GF-D8 (cell line): ENCODE data around the gene ZNF462.

Experiments
- DNase-seq: peaks from one replicate; lab custom pipeline; 2025; lab: John Stamatoyannopoulos, UW

ZNF462 gene

DNA sequence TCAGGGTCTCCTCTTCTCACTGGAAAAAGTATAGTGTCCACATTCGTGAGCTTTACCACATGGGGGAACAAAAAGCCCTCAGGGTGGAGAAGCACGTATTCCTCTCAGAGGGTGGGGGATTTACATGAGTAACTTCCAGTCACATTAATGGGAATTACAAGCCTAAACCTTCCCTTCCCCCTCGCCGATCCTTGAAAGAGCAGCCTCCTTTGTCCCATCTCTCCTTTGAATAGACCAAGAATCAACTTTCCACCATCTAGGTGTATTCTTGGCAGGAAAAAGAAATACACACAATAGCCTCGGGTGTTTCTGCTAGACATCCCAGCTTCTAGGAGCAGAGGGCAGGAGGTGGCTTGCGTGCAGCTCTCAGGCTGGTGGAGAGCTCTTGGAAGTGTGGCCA, 144.4 kb downstream of the ZNF462 start:
- DNase-seq: no peak

DNA sequence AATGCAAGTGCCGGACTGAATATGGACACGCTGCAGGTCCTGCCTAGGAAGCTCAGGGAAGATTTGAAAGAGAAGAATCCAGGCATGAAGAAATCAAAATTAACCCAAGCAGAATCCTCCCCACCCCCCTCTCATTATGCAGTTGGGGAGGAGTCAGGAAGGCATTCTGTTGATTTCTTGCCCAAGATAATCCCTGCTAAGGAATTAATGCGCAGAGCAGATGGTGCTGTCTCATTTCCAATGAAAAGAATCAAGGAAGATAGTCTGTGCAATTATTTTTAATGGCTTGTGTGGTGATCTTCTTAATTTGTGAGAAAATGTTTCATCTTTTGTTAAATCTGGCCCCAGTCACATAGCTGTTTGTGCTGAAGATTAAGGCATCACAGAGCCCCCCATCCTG, 145.0 kb downstream of the ZNF462 start:
- DNase-seq: no peak

DNA sequence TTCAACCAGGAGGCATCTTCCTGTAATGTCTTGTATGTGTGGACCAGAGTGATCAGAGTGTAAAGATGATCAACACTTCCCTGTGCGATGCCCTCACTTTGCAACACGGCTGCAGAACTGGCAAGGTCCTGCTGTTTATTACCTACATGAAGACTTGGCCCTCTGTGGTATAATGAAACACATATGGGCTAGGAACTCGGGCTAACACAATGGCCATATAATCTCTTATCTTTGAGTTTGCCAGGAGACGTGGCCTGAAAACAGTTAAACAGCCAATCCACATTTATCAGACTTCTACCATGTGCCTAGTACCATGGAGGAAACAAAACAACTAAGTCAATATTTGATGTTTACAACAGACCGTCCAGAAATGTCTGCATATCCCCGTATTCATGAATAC, 145.5 kb downstream of the ZNF462 start:
- DNase-seq: no peak

DNA sequence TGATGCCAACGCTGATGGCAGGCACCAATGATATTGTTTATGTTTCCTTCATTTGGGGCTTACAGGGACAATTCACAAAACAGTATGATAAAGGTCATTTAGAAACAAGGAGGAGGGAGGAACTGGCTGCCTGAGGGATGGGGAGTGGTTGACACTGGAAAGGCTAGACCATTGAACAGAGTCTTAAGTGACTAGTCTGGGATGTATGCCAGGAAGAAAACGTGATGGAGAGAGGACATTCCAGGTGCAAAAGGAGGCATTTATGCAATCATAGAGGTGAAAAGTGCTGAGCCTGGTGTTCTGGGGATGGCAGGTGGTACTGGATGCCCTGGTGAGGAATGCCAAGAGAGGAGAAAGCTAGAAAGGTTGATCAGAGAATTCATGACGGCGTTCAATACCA, 153.4 kb downstream of the ZNF462 start:
- no peak for DNase-seq

DNA sequence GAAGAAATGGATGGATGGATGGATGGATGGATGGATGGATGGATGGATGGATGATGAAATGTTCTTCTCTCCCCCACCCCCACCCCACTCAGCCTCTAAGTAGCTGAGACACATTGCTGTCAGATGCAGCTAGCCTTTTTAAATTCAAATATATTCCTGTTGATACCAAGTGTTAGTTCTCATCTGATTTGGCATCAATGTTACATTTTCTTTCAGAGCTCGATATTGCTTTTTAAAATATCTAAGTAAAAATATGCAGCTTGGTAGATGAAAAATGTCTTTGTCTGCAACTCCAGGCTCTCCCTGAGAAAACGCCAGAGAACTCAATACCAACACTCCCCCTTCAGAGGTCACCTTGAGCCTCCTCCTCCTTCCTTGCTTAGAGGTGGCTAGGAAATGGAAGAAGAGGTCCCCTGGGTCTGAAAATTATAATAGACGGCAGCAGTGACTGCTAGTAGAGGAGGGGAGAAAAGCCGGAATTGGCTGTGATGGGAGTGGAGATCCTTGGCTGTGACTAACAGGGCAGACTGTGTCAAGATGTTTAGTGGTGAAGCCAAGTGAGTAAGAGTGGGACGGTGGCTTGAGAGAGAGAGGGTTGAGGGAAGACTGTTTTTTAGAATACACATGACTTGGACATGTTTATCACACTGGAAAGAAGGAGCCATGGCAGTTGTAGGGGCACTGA, 156.0 kb downstream of the ZNF462 start:
- DNase-seq: no peak

DNA sequence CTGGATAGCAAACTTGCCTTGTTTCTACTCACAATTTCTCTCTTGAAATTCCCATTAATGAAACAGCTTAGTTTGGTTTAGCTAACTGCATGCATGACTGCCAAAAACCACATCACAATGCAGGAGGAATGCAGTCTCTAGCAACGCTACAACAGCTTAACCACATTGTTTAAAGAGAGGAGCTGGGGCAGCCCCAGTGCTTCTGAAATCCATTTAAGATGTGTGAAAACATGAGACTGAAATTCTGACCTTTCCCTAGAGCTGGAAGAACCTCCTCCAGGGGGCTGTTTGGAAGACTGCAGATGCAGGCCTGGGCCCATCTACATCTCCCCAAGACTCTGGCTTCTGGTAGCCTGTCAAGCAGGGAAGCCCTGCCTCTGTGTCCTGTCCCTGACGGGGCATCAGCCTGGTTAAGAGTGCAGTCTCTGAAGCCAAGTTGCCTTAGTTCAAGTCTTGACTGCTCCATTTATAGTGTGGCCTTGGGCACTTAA, 157.1 kb downstream of the ZNF462 start:
- DNase-seq: no peak

DNA sequence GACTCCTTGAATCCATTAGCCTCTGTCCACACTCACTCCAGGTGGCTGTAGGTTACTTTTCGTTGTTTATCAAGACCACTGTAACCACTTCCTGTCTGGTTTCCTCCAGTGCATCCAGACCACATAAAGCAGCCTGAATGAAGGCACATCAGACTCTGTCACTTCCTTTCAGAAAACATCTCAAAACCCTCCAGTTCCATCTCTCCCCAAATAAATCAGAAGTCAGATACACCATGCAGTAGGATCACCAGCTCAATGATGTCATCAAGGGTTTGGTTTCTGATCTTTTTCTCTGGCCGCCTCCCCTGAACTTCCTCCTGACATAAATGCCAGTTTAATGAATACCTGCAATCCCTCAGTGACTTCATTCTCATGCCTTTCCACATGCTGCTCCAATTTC, 161.2 kb downstream of the ZNF462 start:
- DNase-seq: no peak

DNA sequence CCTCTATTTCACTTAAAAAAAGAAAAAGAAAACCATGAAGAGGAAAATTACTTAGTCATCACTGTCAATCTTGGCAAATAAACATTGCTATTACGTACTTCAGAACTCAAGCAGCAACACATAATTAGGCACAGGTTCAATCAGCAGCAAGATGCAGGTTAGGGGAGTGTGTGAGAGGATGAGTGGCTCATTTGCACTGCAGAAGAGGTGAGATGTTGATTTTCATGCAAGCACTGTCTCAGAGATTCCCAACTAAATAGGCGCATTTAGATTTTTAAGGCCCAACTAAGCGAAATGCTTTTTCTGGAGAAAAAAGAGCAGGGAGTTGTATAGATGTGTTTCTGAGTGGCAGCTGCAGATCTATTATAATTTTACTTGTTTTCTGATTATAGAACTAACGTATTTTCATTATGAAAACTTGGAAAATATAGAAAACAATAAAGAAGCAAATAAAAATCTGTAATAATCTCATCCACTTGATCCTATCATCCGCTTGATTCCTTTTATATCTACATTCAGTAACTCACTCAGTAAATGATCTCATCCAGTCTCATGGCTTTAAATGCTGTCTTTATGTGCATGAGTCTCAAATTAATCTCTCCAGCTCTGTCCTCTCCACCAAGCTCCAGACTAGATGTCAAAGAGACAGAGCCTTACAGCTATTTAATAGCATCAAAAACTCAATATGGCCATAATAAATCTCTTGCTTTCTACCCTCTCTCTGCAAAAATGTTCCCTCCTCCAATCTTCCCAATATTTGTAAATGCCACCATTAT, 162.5 kb downstream of the ZNF462 start:
- DNase-seq: no peak

DNA sequence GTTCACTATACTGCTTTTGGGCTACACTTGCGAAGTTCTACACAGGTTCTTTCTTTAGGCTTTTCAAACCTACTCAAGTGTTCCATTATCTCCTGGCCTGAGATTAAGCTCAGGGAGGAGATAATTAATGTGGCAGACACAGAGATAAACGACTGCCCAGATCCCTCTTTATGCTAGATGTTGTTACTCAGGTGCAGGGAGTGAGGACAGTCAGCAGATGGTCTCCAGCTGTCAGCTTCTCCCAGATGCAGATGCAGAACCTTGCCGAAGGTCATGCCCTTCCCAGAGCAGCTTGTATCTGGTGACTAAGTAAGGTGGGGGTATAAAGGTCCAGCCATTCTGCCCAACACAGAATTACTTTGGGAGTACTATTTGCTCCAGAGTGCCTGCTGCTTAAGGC, 166.2 kb downstream of the ZNF462 start:
- DNase-seq: no peak

DNA sequence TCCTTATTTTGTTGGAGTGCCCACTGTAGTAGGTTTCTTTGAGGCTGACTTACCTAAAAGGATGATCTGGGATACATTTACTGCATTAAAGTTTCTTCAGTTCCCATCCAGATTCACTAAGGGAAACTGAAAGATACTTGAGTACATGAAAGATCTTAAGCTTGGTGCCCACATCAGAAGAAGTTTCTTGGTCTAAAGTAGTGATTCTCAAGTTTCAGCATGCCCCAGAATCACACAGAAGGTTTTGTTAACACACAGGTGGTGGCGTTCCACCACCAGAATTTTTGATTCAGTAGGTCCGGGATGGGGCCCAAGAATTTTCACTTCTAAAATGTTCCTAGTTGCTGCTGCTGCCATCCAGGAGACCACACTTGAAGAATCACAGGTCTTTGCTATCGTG, 171.0 kb downstream of the ZNF462 start:
- DNase-seq: no peak

DNA sequence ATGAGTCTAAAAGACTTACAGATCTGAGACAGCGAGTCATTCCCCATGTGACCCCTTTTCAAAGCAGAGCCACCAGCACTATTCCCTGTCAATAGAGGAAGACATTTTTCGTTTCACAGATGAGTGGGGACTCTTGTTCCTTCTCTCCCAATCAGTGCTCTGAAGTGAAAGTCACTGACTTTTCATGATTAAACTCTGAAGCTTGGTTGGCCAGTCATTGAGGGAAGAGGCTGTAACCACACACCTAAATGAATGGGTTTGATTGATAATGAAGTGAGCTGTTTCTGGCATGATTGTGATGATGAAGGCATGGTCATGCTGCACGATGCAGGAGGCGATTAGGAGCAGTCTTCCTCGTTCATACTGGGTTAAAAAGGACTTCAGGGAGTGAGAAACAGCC, 171.9 kb downstream of the ZNF462 start:
- no peak for DNase-seq

DNA sequence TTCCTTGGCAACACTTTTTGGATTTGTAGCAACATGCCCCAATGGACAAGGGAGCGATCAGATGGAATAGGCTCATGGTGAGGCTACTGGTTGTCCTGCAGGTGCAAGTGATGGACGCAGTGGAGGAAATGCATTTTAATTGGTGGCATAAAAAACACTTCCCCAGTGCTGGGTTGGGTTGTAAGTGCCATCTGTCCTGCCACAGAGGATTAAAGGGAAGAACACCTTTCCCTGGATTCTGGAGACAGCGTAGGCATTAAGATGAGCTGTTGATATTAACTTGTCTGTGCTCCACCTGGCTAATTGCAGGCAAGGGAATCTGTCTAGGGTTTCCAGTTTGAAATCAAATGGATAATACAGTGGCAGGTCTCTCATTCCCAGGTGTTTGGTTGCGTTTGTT, 173.4 kb downstream of the ZNF462 start:
- DNase-seq: no peak

DNA sequence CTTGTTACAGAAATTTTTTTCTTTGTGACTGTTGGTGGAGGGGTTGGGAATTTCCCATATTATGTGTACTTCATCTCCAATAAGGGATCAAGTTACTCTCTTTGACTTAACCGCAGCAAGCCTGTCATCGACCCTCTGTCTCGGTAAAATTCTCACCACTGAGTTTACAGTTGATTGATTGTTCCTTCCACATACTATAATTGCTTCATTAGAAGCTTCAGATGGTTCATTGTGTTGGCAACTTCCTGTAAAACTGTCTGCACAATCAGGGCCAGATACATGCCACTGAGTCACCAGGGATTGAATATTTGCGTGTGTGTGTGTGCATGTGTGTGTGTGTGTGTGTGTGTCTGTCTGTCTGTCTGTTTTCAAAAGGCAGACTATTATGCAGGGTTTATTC, 176.6 kb downstream of the ZNF462 start:
- DNase-seq: no peak

DNA sequence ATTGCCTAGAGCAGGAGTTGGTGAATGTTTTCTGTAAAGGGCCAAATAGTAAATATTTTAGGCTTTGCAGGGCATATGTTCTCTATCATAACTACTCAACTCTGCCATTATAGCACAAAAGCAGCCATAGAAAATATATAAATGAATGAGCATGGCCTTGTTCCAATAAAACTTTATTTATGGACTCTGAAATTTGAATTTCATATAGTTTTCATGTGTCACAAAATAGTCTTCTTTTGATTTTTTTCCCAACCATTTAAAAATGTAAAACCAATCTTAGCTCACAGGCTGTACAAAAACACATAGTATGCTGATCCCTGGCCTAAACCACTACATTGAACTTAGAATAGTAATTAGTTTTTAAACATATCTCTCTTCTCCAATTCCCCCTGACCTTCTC, 179.6 kb downstream of the ZNF462 start:
- no peak for DNase-seq

DNA sequence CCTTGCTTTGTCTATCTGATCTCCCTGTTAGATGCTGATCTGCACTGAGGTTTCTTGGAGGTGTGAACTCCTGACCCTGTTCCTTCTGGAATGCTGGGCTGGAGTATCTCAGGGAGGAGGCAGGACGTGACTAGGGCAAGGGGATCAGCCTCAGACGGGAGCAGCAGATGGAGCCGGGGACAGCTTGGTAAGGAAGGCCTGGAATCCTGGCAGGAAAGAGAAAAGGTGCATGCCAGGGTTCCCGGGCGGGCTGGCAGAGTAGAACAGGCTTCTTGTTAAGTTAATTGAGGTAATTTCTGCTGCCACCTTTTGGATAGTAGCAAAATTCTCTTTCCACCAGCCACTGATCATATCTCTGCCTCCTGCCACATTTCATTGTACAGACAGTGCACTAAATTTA, 180.9 kb downstream of the ZNF462 start:
- no peak for DNase-seq

DNA sequence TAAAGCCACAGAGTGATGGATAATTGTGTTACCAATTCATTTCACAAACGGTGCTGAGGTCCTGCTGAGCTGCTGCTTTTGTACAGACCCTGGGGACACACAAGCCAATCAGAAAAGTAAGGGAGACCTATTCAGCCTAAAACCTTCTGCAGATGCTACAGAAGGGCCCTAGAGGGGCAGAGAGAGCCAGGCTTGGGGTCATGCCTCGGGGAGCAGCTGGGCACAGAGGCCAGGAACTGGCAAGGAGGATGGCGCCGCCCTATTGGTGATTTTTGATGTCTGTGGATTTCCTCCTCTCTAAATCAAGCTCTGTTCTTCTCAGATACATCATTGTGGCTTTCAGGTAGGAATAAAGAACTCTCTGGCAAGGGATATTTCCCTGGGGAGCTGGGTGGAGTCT, 181.9 kb downstream of the ZNF462 start:
- no peak for DNase-seq

DNA sequence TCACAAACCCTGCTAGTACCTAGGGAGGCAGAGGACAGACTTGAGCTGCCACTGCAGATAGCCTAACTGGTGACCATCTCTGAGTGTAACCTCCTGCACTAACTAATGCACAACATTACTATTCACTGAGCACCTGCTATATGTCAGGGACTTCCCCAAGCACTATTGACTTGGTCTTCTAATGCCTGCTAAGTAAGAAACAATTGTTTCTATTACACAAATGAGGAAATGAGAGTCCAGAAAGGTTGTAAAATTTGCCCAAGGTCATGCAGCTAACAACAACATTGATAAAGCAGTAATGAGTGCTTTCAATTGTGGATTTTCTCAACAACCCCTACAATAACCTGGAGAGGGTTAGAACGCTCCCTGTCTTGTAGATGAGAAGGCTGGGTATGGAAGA, 183.7 kb downstream of the ZNF462 start:
- DNase-seq: no peak

DNA sequence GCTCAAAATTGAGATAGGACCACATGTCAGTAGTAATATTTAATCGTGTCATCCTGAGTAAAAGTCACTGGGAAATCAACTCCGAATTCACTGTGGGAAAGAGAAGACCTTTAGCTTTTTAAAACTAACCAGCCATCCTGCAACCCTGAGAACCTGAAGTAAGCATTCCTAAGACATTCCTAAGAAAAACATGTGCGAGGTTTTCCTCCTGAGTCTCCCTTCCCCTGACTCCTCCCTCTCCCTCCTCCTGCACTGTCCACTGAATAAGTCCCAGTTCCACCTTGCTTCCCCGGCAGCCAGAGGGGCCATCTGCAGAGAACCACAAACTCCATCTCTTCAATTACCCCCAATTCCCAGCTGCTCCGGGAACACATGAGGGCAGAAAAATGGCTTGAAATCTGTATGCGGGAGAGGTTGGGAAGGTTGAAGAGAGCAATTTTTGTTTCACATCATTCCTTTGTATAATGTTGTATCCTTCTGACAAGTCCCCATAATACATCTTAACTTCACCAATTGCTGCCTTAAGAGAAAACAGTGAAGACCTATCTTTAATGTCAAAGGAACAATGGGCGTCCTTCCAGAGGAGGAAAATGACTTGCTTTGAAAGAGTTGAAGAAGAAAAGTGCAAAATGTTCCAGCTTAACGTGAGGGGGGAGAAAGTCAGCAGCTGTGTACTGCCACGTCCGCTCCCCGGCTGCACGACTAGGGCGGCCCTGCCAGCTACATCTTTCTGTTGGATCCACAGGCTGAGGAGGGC, 186.3 kb downstream of the ZNF462 start:
- no peak for DNase-seq

DNA sequence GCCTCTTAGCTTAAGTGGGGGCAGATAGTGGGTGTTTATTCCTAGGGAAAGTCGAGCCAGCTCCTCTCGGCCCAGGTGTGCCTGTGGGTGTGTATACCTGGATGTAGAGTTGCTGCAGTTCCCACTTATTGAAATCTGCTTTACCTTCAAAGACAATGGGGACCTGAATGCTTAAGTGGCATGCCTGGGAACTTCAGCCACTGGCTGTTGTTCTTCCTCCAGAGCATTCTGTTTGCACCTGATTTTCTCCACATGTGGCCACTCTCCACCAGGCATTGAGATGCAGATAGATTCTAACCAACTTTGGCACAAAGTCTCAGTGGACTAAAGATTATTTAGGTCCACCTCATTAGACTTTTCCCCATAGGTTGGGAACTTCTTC, 186.8 kb downstream of the ZNF462 start:
- no peak for DNase-seq

DNA sequence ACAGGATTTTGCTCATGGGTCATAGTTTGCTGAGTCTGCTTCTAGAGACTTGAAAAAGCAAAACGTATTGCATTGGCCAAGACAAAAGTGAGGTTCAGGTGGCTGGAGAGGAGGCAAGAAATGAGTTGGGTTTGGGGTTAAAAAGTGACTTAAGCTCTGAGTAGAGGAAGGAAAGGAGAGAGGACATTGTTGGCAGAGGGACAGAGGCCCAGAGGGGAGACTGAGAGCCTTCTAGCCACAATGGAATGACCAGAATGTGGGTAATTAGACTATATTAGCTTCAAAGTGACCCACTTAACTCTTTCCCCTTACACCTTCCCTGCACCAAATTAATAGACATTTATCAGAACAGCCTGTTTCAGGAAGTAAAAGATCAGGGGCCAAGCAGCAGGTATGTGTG, 188.4 kb downstream of the ZNF462 start:
- no peak for DNase-seq

DNA sequence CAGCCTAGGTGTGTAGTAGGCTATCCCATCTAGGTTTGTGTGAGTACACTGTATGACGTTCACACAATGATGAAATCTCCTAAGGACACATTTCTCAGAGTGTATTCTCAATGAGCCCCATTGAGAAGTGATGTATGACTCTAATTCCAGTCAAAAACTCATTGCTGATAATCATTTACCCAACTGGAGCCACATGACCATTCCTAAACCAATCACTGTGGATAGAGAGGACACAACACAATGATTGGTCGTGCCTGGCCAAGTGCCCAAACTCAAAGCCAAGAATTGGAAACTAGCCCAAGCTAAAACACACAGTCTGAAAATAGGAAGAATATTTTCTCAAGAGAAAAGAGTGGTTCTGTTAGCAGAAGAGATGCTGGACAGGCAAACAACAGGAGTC, 191.2 kb downstream of the ZNF462 start:
- no peak for DNase-seq

DNA sequence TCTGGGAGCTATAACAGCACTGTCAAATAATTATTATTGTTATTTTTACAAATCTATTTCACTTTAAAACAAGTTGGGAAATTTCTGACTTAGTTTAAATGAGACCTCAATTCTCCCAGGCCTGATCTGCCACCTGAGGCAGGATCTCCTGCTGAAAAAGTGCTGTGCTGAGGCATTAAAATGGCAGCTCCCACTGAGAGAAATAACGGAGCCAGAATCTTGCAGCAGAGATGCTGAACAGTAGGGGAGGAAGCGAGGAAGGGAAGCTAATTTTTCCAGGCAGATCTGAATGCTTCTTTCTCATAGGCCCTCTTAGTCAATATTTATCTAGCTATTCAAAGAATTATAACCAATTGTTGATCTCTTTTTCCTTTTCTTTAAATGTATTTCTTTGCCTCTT, 196.3 kb downstream of the ZNF462 start:
- no peak for DNase-seq

DNA sequence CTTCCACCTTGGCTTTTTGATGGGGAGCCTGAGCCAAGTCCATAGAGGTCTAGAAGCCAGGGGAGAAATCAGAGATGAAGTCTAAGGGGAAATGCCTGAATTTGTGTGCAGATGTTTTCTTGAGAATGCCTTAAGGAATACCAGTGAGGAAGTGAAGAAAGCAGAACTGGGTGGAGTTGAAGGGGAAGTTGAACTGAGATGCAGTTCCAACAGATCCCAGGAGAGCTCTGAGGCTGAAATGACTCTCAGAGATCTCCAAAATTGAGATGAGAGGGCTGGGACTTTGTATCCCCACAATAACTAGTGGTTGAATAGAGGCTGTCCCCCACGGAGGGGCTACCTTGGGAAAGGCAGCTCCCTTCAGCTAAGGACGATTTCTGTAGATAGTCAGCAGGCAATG, 197.1 kb downstream of the ZNF462 start:
- DNase-seq: no peak
